GM10847 (cell line): ENCODE results near the gene ATP5F1D.

ENCODE experiments used
- POLR2A ChIP-seq: IDR thresholded peaks from 2 replicates; pipeline ENCODE4 v1.6.1; 2011; ENCODE audit not compliant: insufficient read length; ENCODE audit errors: extremely low read depth

Gene ATP5F1D

DNA sequence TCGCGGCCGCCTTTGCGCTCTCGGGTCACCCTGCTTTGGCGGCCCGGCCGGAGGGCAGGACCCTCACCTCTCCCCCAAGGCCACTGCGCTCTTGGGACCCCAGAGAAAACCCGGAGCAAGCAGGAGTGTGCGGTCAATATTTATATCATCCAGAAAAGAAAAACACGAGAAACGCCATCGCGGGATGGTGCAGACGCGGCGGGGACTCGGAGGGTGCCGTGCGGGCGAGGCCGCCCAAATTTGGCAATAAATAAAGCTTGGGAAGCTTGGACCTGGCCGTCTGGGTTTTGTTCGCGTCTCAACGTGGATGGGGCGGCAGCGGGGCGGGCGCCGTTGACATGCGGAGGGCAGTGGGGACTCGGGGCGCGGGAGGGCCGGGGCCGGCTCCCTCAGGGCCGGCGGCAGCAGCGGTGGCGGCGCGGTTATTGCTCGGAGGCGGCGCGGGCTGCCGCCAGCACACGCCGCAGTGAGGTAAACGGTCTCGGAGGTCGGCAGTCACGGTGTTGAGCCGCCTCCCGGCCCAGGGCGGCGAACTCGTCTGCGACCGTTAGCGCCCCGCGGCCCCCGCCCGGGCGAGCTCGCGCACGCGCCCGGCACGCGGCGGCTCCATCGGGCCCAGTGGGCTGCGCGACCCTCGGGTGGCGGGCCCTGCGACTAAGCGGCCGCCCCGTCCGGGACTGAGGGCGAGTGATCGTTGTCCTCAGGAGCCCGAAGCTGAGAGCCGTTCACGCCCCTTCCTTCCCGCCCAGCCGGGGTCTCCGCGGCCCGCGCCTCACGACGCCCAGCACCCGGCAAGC, 13.2 kb upstream of the ATP5F1D start:
- no peak for TF ChIP-seq POLR2A

DNA sequence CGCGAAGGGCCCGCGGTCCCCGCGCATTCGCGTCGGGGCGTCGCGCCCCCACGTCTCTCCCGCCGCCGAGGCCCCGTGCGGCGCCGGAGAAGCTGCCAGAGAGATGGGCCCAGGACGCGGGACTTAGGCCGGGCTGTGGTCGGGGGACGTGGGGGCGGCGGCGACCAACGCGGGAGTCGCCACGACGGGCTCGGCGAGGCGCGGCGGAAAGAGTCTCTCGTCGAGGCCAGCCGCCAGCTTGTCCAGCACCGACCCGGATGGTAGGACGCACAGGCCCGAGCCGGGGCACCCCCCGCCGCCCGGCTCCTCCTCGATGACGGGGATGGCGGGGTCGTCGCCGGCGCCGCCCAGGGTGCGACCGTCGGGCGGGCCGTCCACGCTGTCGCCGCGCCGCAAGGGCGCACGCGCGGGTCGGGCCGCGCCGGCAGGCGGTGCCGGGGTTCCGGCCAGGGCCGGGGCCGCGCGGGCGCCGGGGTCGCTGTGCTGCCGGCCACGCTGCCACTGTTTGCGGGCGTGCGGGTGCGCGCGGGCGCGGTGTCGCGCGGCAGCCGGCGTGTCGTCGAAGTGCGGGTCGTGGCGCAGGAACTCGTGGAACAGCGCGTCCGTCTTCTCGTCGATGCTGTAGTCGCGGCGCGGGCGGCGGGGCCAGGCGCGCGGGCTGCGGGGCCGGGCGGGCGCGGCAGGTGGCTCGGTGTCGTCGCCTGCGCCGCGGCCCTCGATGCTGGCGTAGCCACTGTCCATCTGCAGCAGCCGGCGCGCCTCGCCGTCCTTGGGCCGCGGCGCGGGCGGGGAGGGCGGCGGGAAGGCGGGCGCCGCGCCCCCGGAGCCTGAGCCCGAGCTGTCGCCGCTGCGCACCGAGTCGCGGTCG, 12.3 kb upstream of the ATP5F1D start:
- TF ChIP-seq POLR2A = no peak

DNA sequence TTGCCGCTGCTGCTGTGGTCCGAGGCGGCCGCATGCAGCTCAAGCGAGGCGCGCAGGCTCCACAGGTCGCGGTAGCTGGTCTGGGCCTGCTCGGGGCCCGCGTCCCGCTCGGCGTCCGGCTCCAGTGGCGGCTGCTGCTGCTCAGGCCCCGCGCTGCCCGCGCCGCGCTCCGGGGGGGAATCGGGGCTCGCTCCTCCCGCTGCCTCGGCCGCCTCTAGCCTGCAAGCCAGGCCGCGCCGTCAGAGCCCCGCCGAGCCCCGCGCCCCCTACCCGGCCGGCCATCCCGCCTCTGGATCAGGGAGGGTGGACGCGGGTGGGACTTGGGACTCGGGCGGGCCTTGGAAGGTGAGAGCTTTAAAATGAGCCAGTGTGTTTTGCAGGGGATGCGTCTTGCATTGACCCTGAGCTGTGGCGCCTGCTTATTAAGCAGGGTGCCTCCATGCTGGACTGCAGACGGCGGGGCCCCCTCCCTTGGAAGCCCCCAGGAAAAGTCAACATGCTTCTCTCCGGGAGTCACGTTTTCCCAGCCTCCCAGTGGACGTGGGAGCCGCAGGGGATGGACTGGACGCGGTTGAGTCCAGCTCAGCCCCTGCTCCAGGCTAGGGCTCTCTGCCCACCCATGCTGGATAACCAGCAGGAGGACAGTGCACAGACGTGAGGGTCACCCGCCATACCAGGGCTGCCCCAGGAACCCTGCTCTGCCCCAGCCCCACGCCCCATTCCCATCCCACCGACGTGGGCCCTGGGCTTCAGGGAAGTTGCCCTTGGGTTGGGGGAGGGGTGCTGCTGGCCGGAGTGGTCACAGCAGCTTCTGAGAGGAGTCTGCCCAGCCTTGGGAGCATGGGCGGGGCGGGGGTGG, 11.4 kb upstream of the ATP5F1D start:
- no peak for TF ChIP-seq POLR2A

DNA sequence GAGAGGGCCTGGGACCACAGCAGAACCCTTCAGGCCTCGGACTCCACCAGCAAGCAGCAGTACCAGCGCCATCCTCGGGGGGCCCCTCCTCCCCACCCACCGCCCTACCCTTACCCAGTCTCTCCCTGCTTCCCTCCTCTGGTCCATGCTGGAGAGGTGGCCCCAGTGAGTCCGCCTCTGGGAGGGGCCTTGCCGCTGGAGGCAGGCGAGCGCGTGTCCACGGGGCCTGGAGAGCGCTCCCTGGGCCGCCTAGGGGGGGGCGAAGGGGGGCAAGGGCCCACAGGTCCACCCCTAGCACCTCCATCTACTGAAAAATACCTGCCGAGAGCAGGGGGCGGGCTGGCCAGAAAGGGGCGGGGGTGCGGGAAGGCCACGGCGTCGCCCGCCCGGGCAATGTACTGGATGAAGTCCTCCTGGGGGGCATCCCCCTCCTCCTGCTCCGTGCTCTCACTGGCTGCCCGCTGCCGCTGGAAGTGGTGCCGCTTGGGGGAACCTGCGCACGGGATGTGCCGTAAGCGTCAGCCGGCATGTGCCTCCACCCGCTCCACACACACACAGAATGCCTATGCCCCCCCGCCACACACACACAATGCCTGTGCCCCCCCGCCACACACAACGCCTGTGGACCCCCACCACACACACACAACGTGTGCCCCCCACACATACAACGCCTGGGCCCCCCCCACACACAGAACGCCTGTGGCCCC, 10.6 kb upstream of the ATP5F1D start:
- TF ChIP-seq POLR2A = no peak

DNA sequence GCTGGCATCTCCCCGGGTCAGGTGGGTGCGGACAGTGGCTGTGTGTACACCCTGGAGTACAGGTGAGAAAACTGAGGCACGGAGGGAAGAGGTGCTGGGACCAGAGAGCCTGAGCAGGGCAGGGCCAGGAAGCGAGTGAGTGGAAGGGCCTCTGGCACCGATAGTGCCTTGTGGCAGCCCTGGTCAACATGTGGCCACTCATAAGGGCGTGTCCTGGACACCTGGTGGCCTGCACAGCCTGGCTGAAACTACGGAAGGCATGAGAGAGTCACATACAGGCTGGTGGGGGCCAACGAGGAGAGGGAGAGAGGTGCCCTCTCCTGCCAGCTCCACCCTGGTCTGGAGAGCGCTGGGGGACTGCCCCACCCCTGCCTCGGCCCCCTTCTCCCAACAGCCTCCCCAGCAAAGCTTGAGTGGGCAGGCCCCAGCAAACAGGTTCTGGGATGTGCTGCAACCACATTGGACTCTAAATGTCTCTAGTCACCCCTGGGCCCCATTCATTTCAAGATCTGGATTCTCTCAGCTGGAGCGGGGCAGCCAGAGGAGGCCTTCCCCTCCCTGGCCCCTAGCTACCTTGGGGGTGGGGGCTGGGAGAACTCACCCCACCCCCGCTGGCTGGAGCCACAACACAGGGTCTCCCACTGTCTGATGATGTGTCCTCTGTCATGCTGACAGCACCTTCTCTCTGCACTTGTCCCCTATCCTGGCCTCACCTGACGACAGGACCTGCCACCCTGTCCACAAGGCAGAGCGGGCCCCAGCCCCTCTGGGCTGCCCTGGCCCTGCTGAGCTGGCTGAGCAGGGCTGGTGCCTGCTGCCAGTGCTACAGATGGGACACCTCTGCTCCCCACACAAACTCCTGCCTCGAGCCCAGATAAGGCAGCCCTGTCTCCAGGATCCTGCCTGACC, 9.6 kb upstream of the ATP5F1D start:
- no peak for TF ChIP-seq POLR2A

DNA sequence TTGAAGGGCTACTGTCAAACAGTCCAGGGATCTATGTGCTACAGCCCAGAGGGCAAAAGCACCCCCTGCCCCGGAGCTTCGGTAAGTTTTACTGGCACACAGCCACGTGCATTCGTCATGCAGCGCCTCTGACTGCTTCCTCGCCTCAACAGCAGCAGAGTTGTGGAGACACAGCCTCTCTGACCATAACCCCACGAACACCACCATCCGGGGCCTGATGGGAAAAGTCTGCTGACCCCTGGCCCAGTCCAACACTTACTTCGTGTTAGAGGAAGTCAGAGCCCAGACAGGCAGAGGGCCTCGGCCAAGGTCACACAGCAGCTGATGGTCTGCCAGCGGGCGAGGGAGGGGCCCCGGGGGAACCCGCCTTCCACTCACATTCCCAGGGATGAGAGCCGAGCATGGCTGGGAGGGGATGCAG, 8.9 kb upstream of the ATP5F1D start:
- TF ChIP-seq POLR2A = no peak

DNA sequence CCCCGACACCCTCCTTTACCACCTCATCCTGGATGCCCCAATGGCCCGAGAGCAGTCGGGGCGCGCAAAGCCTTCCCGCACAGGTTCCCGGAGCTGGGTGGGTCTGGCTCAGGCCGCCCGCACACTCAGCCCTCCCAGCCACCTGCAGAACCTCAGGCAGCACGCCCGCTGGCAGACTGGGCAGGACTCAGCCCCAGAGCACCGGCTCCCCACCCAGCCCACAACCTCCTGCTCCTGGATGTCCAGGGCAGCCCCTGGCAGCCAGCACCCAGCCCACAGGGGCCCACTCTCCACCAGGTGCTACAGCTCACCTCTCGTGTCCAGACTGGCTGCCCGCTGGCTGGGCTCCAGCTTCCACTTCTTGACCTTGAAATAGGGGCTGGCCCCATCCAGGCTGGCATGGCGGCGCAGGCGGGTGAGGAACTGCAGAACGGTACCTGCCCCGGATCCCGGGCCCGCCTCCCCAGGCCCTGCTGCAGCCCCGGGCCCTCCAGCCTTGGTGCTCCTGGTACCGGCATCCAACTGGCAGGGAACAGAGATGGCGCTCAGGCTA, 8.4 kb upstream of the ATP5F1D start:
- no peak for TF ChIP-seq POLR2A

DNA sequence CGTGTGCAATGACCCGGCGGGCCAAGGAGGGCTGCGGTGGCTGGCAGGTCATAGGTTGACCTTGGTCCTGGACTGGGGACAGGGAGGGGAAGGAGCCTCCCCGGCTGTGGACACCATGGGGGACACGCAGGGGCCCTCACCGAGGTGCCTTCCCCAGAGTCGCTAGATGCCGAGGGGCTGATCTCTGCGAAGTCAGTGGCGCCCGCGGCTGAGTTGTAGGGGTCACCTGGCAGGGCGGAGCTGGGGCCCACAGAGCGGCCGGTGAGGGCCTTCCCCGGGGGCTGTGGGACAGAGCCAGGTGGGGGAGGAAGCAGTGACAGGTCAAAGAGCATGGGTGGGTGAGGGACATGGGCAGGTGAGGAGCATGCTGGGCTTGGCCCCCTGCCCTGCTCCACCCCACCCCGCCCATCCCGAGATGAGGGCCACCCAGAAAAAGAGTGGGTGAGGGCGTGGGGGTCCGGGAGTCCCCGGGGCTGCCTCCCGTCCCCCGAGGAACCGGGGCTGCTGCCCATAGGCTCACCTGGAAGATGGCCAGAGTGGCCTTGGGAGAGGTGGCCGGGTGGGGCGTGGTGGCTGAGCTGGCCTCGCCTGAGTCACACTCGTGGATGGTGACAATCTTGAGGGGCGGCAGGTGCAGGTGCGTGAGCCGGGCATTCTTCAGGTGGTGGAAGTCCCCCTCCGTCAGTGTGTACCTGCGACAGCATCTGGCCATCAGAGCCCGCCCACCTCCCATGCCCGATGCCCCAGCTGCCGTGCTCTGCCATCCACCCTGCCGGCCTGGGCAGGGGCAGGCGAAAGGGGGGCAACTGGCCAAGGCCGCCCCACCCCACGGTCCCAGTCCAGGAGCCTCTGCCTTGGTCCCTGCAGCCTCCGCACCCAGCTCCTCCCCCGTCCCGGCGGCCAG, 7.2 kb upstream of the ATP5F1D start:
- no peak for TF ChIP-seq POLR2A

DNA sequence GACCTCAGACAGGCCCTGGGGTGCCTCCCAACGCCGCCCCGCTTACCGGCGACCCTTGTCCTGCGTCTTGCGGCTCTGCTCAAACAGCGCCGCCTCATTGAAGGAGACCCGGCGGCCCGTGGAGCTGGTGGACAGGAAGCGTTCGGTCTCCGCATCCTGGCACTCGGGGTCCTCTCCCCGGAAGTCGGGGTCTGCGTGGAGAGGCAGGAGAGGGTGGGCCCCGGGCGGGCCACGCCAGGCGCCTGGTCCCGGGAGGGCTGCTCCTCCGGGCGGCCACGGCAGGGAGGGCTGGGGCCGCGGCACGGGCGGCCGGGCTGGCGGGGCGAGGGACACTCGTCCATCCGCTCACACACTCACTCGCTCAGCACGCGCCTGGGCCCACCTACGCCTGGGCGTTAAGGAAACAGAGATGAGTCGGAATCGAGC, 6.6 kb upstream of the ATP5F1D start:
- no peak for TF ChIP-seq POLR2A

DNA sequence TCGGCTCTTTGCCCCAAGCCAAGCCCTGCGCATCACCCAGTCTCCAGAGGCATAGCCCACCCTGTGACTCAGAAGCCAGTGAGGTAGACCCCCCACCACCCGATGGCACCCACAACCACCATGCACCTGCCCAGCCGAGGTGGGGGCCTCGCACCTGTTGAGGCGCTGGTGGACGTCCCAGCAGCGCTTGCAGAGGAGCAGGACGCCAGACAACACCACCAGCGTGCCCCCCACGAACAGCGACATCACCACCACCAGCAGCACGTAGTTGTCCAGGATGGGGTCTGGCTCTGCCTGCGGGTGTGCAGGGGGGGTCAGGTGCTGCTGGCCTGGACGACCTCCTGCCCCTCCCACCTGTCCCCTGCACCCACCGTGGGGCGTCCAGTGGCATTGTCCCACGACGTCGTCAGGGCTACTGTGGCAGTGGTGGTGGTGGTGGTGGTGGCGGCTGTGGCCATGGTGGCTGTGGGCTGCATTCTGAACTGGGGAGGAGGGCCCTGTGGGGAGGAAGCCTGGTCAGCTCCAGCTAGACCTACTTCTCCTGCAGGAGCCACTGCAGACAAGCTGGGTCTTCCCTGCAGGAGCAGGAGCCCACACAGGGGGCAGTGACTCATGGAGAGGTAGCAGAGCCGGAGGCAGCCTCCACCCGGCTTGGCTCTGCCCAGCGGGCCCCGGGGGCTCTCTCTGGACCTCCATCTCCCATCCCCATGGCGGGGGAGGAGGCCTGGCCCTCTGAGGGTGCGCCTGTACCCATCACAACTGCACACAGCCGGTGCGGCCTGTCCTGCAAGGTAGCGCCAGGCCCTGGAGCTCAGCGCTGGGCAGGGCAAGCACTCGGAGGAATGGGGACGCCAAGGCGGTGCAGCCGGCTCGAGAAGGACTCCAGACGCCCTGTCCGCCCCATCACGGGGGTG, 5.7 kb upstream of the ATP5F1D start:
- TF ChIP-seq POLR2A = no peak

DNA sequence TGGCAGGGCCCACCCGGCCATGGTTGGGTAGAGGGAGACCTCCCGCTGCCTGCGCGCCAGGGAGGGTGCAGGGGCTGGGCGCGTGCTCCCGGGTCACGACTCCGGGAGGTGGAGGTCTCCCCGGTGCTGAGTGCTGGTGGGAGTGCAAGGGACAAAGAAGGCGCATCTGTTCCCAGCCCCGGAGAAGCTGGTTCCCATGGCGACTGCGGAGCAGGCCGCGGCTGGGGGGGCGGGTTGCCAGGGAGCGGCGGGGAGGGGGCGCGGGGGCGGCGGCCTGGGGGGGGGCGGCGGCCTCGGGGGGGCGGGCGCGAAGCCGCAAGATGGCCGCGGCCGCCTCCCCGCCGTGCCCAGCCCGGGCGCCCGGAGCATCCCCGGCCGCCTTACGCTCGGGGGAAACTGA, 5.0 kb upstream of the ATP5F1D start:
- no peak for TF ChIP-seq POLR2A
